HepG2 (cell line): ENCODE data around the gene SLIT3. TPM values are rescaled to one million over a fixed set of nuclear protein-coding genes. Genes with fewer than 3 reads are reported as not detected.

ENCODE experiments used
- ATAC-seq: fragments of 200-7000 bp; cut with Tn5 transposase; 3 replicates; pipeline ENCODE4 v1.9.1; 2020; ENCODE audit warnings: mild to moderate bottlenecking, moderate library complexity
- BruUV-seq: library from RNA; stranded (reverse); fragments of 400-500 nt; replicated peaks from 2 replicates; lab custom pipeline; 2021; lab: Mats Ljungman, UMichigan
- CTCF ChIA-PET: fragments of 300-600 bp; formaldehyde crosslinking; extraction: SDS; loops from one replicate; lab custom pipeline; 2021; ENCODE audit warnings: low total read pairs, inconsistent platforms, low intra/inter-chr PET ratio; lab: Yijun Ruan, JAX
- POLR2A ChIA-PET: fragments of 350-600 bp; sonication (Branson Sonifier 250); formaldehyde crosslinking; loops from one replicate; lab custom pipeline; 2020; ENCODE audit warnings: antibody characterized with exemption, inconsistent platforms; lab: Yijun Ruan, JAX
- DNase-seq: peaks from one replicate; pipeline ENCODE4 v3.0.0-alpha.2; 2015; ENCODE audit warnings: low spot score
- FAIRE-seq: peaks from 3 replicates; lab custom pipeline; 2011; peaks lifted over from hg19 to GRCh38; lab: Jason Lieb, UNC
- H2AFZ ChIP-seq: one replicate; pipeline ENCODE4 v1.6.1; 2011; ENCODE audit warnings: low read length, inconsistent platforms
- H3K27ac ChIP-seq: fragments of 300-600 bp; 3 replicates; pipeline ENCODE4 v1.8.0; 2011; ENCODE audit warnings: mixed run types, mild to moderate bottlenecking, mixed read lengths, low read length, inconsistent platforms; ENCODE audit not compliant: insufficient read depth; ENCODE audit errors: extremely low read length
- H3K27me3 ChIP-seq, 2 experiments: fragments of 200-600 bp in 1 of 2; 2 replicates in 1 of 2; 3 replicates in 1 of 2; pipeline versions ENCODE4 v1.6.0 to v1.8.0; 2011; ENCODE audit warnings: low read length in 2 of 2, mild to moderate bottlenecking in 2 of 2, moderate library complexity in 2 of 2, inconsistent platforms in 1 of 2; ENCODE audit not compliant: insufficient read depth in 2 of 2, control insufficient read depth in 1 of 2
- H3K36me3 ChIP-seq, 2 experiments: fragments of 200-600 bp in 1 of 2; replicated peaks in 1 of 2; 2 replicates in 1 of 2; 3 replicates in 1 of 2; pipeline versions ENCODE4 v1.5.1 to v1.8.0; 2011; ENCODE audit warnings: low read length in 2 of 2, inconsistent platforms in 1 of 2; ENCODE audit not compliant: insufficient read depth in 2 of 2, control insufficient read depth in 1 of 2
- H3K4me1 ChIP-seq: 2 replicates; pipeline ENCODE4 v1.5.1; 2012; ENCODE audit warnings: low read length, inconsistent platforms; ENCODE audit not compliant: insufficient read depth
- H3K4me2 ChIP-seq: 2 replicates; pipeline ENCODE4 v1.6.0; 2011; ENCODE audit warnings: low read depth, low read length, inconsistent platforms
- H3K4me3 ChIP-seq, 3 experiments: fragments of 200-600 bp in 1 of 3; sonication (generic), shearing (Covaris generic) in 1 of 3; replicated peaks in 1 of 3; 2 replicates each; pipeline ENCODE4 v1.5.1; 2011 to 2016; ENCODE audit warnings: low read length in 3 of 3, inconsistent platforms in 2 of 3, low read depth in 2 of 3, mild to moderate bottlenecking in 2 of 3, control low read depth in 1 of 3, mixed read lengths in 1 of 3; ENCODE audit not compliant: insufficient read depth in 1 of 3
- H3K79me2 ChIP-seq: one replicate; pipeline ENCODE4 v1.6.1; 2011; ENCODE audit warnings: low read length, inconsistent platforms; ENCODE audit not compliant: insufficient read depth
- H3K9ac ChIP-seq: 2 replicates; pipeline ENCODE4 v1.6.0; 2011; ENCODE audit warnings: mild to moderate bottlenecking, low read depth, low read length, inconsistent platforms; ENCODE audit not compliant: insufficient read depth
- H3K9me3 ChIP-seq: 2 replicates; pipeline ENCODE4 v1.5.1; 2012; ENCODE audit warnings: mild to moderate bottlenecking, low read length
- H4K20me1 ChIP-seq: 2 replicates; pipeline ENCODE4 v1.6.0; 2011; ENCODE audit warnings: inconsistent platforms, mild to moderate bottlenecking, low read length, moderate library complexity; ENCODE audit not compliant: insufficient read depth
- SAFB2 ChIP-seq: sonication (generic); formaldehyde crosslinking; IDR thresholded peaks from 2 replicates; pipeline ENCODE4 v1.5.1; 2020; ENCODE audit warnings: missing genetic modification reagents, low read depth, mild to moderate bottlenecking, borderline replicate concordance
- STAG1 ChIP-seq: sonication (generic); formaldehyde crosslinking; IDR thresholded peaks from 2 replicates; pipeline ENCODE4 v1.4.0; 2020; ENCODE audit warnings: missing genetic modification reagents
- ZNF17 ChIP-seq: sonication (generic); formaldehyde crosslinking; IDR thresholded peaks from 2 replicates; pipeline ENCODE4 v1.5.0; 2020; ENCODE audit warnings: mild to moderate bottlenecking, missing genetic modification reagents
- WGBS: methylation state at CpG from one replicate; pipeline ENCODE4 v1.1.6; 2017; ENCODE audit warnings: low lambda C conversion rate; 5-methylcytosine and 5-hydroxymethylcytosine counted together
- in situ Hi-C: cut with HindIII; loops from 2 replicates; pipeline ENCODE4 v1.10.0; 2017; ENCODE audit warnings: low pct_unique_long_range_greater_than_20kb; ENCODE audit not compliant: extremely low pct_ligation_motif_present
- intact Hi-C: fragments of 100-400 bp; cut with micrococcal nuclease; formaldehyde crosslinking; loops from one replicate; pipeline ENCODE4 v1.10.0; 2022; ENCODE audit not compliant: unreplicated experiment
- polyA plus RNA-seq, 8 experiments: library from polyadenylated mRNA; depleted of rRNA in 3 of 8; stranded (reverse) in 7 of 8; unstranded in 1 of 8; fragments of >200 nt; fragmentation: Illumina TruSeq in 4 of 8; extraction: Trizol in 4 of 8; gene quantifications; 2 replicates each; pipeline versions ENCODE4 v1.2.1 to v1.2.3, GENCODE V29; 2011 to 2016; ENCODE audit warnings: low read depth in 4 of 8, missing spikeins in 1 of 8, mixed read lengths in 1 of 8; ENCODE audit not compliant: insufficient read depth in 1 of 8
- total RNA-seq, 5 experiments: library from RNA; depleted of rRNA; stranded (reverse); fragments of >200 nt; fragmentation: Illumina TruSeq; extraction: Trizol; gene quantifications; 2 replicates each; pipeline ENCODE4 v1.2.3, GENCODE V29; 2016; ENCODE audit warnings: low read depth in 1 of 5
- TF ChIP-seq, protein P1 (sequence below): sonication (generic); formaldehyde crosslinking; IDR thresholded peaks from 2 replicates; pipeline ENCODE4 v1.4.0; 2020; ENCODE audit warnings: mild to moderate bottlenecking, missing genetic modification reagents
- TF ChIP-seq, protein P2 (sequence below): sonication (generic); formaldehyde crosslinking; IDR thresholded peaks from 2 replicates; pipeline ENCODE4 v1.5.0; 2020; ENCODE audit warnings: mild to moderate bottlenecking, missing genetic modification reagents, moderate library complexity

Gene SLIT3
- total and polyA plus RNA-seq, 2 of the 13 experiments (the other 11 are each of a cell fraction or from before 2014, with no cell fraction given) = not detected

- WGBS = no CpG with 5 or more reads among the region's 22 CpGs
- Histone ChIP-seq H3K4me3 (no peak overlapping the region), H3K9me3 (no peaks in the 10 kb centered on the region), H3K4me2 (no peak overlapping the region), H3K9ac (no peak overlapping the region), H3K27me3 (no peaks in the 10 kb centered on the region; a peak in 1 of 5 replicates), H2AFZ (no peak overlapping the region), H4K20me1 (no peaks in the 10 kb centered on the region), H3K4me1 (no peaks in the 10 kb centered on the region), H3K79me2 (no peaks in the 10 kb centered on the region), H3K36me3 (no peaks in the 10 kb centered on the region), H3K27ac (no peak overlapping the region)
- in situ Hi-C loops (loop anchor here (10.0 kb wide), 1 partner anchor 634 kb away; the partner anchor contains the start of gene SLIT3), intact Hi-C loops (loop anchor here (5.0 kb wide), 1 partner anchor 94 kb away; the partner anchor contains the start of gene PANK3)
- FAIRE-seq = no peak
- no TSS peak for BruUV-seq
- ATAC-seq = peak; percentile 79
- CTCF ChIA-PET = no interaction called here
- DNase-seq = no peak
- TF ChIP-seq, protein P1, sequence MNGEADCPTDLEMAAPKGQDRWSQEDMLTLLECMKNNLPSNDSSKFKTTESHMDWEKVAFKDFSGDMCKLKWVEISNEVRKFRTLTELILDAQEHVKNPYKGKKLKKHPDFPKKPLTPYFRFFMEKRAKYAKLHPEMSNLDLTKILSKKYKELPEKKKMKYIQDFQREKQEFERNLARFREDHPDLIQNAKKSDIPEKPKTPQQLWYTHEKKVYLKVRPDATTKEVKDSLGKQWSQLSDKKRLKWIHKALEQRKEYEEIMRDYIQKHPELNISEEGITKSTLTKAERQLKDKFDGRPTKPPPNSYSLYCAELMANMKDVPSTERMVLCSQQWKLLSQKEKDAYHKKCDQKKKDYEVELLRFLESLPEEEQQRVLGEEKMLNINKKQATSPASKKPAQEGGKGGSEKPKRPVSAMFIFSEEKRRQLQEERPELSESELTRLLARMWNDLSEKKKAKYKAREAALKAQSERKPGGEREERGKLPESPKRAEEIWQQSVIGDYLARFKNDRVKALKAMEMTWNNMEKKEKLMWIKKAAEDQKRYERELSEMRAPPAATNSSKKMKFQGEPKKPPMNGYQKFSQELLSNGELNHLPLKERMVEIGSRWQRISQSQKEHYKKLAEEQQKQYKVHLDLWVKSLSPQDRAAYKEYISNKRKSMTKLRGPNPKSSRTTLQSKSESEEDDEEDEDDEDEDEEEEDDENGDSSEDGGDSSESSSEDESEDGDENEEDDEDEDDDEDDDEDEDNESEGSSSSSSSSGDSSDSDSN (CRISPR knock-in tag) = no peak
- TF ChIP-seq, protein P2, sequence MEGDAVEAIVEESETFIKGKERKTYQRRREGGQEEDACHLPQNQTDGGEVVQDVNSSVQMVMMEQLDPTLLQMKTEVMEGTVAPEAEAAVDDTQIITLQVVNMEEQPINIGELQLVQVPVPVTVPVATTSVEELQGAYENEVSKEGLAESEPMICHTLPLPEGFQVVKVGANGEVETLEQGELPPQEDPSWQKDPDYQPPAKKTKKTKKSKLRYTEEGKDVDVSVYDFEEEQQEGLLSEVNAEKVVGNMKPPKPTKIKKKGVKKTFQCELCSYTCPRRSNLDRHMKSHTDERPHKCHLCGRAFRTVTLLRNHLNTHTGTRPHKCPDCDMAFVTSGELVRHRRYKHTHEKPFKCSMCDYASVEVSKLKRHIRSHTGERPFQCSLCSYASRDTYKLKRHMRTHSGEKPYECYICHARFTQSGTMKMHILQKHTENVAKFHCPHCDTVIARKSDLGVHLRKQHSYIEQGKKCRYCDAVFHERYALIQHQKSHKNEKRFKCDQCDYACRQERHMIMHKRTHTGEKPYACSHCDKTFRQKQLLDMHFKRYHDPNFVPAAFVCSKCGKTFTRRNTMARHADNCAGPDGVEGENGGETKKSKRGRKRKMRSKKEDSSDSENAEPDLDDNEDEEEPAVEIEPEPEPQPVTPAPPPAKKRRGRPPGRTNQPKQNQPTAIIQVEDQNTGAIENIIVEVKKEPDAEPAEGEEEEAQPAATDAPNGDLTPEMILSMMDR (CRISPR knock-in tag) = peak; percentile 44
- TF ChIP-seq ZNF17 (CRISPR knock-in tag) (no peak), SAFB2 (CRISPR knock-in tag) (no peak), STAG1 (CRISPR knock-in tag) (peak; percentile 36)
- POLR2A ChIA-PET = no interaction called here
Observed at GRCh38 chr5:168670881-168671575, 629.9 kb downstream of the SLIT3 start.
